ENCODE results near the gene WDR45B.

Gene WDR45B

GRCh38 chr17:82598256-82599119 lies 49.8 kb downstream of the WDR45B start:
- H3K27me3 ChIP-seq (ENCODE audit: control insufficient read depth in 1 of 2, insufficient read depth in 2 of 2, low read length in 2 of 2) = no peaks in the 10 kb centered on the region
- H3K27ac ChIP-seq (ENCODE audit: low read length) = no peak overlapping the region
- H3K4me3 ChIP-seq (ENCODE audit: low read length in 2 of 2) = no peak overlapping the region
- H3K4me1 ChIP-seq (ENCODE audit: control insufficient read depth, insufficient read depth, low read length) = peaks cover 6% of the 10 kb centered on the region
- no peak overlapping the region for H3K9ac ChIP-seq (ENCODE audit: low read length in 2 of 2)
- H3K36me3 ChIP-seq (ENCODE audit: control insufficient read depth in 2 of 2, insufficient read depth in 2 of 2, low read length in 2 of 2) = peaks cover 34 to 38% of the 10 kb centered on the region in 2 donors
- no peaks in the 10 kb centered on the region for H3K9me3 ChIP-seq (ENCODE audit: control insufficient read depth in 2 of 2, low read length in 2 of 2)

- peaks cover 19% of the 10 kb centered on the region for H3K4me1 ChIP-seq (ENCODE audit: control insufficient read depth, insufficient read depth, low read length)
- peaks cover 22 to 27% of the 10 kb centered on the region in 2 donors for H3K36me3 ChIP-seq (ENCODE audit: control insufficient read depth in 2 of 2, insufficient read depth in 2 of 2, low read length in 2 of 2)
- no peak overlapping the region for H3K27ac ChIP-seq (ENCODE audit: low read length)
- H3K4me3 ChIP-seq (ENCODE audit: low read length in 2 of 2) = no peak overlapping the region
- H3K27me3 ChIP-seq (ENCODE audit: control insufficient read depth in 1 of 2, insufficient read depth in 2 of 2, low read length in 2 of 2) = no peaks in the 10 kb centered on the region
- no peaks in the 10 kb centered on the region for H3K9me3 ChIP-seq (ENCODE audit: control insufficient read depth in 2 of 2, low read length in 2 of 2)
- no peak overlapping the region for H3K9ac ChIP-seq (ENCODE audit: low read length in 2 of 2)
These were observed 51.2 kb downstream of the WDR45B start for GRCh38 chr17:82596837-82597672.

- no peaks in the 10 kb centered on the region for H3K9me3 ChIP-seq (ENCODE audit: control insufficient read depth in 2 of 2, low read length in 2 of 2)
- no peak overlapping the region for H3K4me3 ChIP-seq (ENCODE audit: low read length in 2 of 2)
- H3K36me3 ChIP-seq (ENCODE audit: control insufficient read depth in 2 of 2, insufficient read depth in 2 of 2, low read length in 2 of 2) = peaks cover 15 to 19% of the 10 kb centered on the region in 2 donors
- no peaks in the 10 kb centered on the region for H3K27me3 ChIP-seq (ENCODE audit: control insufficient read depth in 1 of 2, insufficient read depth in 2 of 2, low read length in 2 of 2)
- H3K9ac ChIP-seq (ENCODE audit: low read length in 2 of 2) = no peak overlapping the region
- peaks cover 26% of the 10 kb centered on the region for H3K4me1 ChIP-seq (ENCODE audit: control insufficient read depth, insufficient read depth, low read length)
- H3K27ac ChIP-seq (ENCODE audit: low read length) = no peak overlapping the region
These were observed 51.9 kb downstream of the WDR45B start for GRCh38 chr17:82596296-82596695.

- no peaks in the 10 kb centered on the region for H3K27me3 ChIP-seq (ENCODE audit: control insufficient read depth in 1 of 2, insufficient read depth in 2 of 2, low read length in 2 of 2)
- H3K9ac ChIP-seq (ENCODE audit: low read length in 2 of 2) = no peak overlapping the region
- H3K9me3 ChIP-seq (ENCODE audit: control insufficient read depth in 2 of 2, low read length in 2 of 2) = no peaks in the 10 kb centered on the region
- H3K4me3 ChIP-seq (ENCODE audit: low read length in 2 of 2) = no peak overlapping the region
- H3K4me1 ChIP-seq (ENCODE audit: control insufficient read depth, insufficient read depth, low read length) = peaks cover 30% of the 10 kb centered on the region
- no peak overlapping the region for H3K27ac ChIP-seq (ENCODE audit: low read length)
- peaks cover 15 to 19% of the 10 kb centered on the region in 2 donors for H3K36me3 ChIP-seq (ENCODE audit: control insufficient read depth in 2 of 2, insufficient read depth in 2 of 2, low read length in 2 of 2)
These were observed 52.4 kb downstream of the WDR45B start for GRCh38 chr17:82595893-82596292.

GRCh38 chr17:82594571-82594970 lies 53.7 kb downstream of the WDR45B start:
- peaks cover 35% of the 10 kb centered on the region for H3K4me1 ChIP-seq (ENCODE audit: control insufficient read depth, insufficient read depth, low read length)
- H3K36me3 ChIP-seq (ENCODE audit: control insufficient read depth in 2 of 2, insufficient read depth in 2 of 2, low read length in 2 of 2) = peaks cover 11 to 15% of the 10 kb centered on the region in 2 donors
- no peak overlapping the region for H3K27ac ChIP-seq (ENCODE audit: low read length)
- no peaks in the 10 kb centered on the region for H3K9me3 ChIP-seq (ENCODE audit: control insufficient read depth in 2 of 2, low read length in 2 of 2)
- no peaks in the 10 kb centered on the region for H3K27me3 ChIP-seq (ENCODE audit: control insufficient read depth in 1 of 2, insufficient read depth in 2 of 2, low read length in 2 of 2)
- no peak overlapping the region for H3K4me3 ChIP-seq (ENCODE audit: low read length in 2 of 2)
- no peak overlapping the region for H3K9ac ChIP-seq (ENCODE audit: low read length in 2 of 2)

- Histone ChIP-seq H3K4me3 (ENCODE audit: low read length in 2 of 2) (peak overlapping the region; percentile 81 to 84), H3K9me3 (ENCODE audit: control insufficient read depth in 2 of 2, low read length in 2 of 2) (no peaks in the 10 kb centered on the region), H3K36me3 (ENCODE audit: control insufficient read depth in 2 of 2, insufficient read depth in 2 of 2, low read length in 2 of 2) (peaks cover 11 to 14% of the 10 kb centered on the region in 2 donors), H3K4me1 (ENCODE audit: control insufficient read depth, insufficient read depth, low read length) (peaks cover 35% of the 10 kb centered on the region), H3K9ac (ENCODE audit: low read length in 2 of 2) (peak overlapping the region; percentile 78 to 83), H3K27ac (ENCODE audit: low read length) (peak overlapping the region; percentile 83), H3K27me3 (ENCODE audit: control insufficient read depth in 1 of 2, insufficient read depth in 2 of 2, low read length in 2 of 2) (no peaks in the 10 kb centered on the region)
These were observed 54.6 kb downstream of the WDR45B start for GRCh38 chr17:82593590-82594087.

GRCh38 chr17:82592767-82593589 lies 55.3 kb downstream of the WDR45B start:
- peak overlapping the region; percentile 78 to 83 for H3K9ac ChIP-seq (ENCODE audit: low read length in 2 of 2)
- no peaks in the 10 kb centered on the region for H3K27me3 ChIP-seq (ENCODE audit: control insufficient read depth in 1 of 2, insufficient read depth in 2 of 2, low read length in 2 of 2)
- peaks cover 8 to 10% of the 10 kb centered on the region in 2 donors for H3K36me3 ChIP-seq (ENCODE audit: control insufficient read depth in 2 of 2, insufficient read depth in 2 of 2, low read length in 2 of 2)
- peak overlapping the region; percentile 81 to 84 for H3K4me3 ChIP-seq (ENCODE audit: low read length in 2 of 2)
- H3K9me3 ChIP-seq (ENCODE audit: control insufficient read depth in 2 of 2, low read length in 2 of 2) = no peaks in the 10 kb centered on the region
- peak overlapping the region; percentile 83 for H3K27ac ChIP-seq (ENCODE audit: low read length)
- H3K4me1 ChIP-seq (ENCODE audit: control insufficient read depth, insufficient read depth, low read length) = peaks cover 42% of the 10 kb centered on the region

- peaks cover 45% of the 10 kb centered on the region for H3K4me1 ChIP-seq (ENCODE audit: control insufficient read depth, insufficient read depth, low read length)
- peaks cover 12 to 16% of the 10 kb centered on the region in 2 donors for H3K36me3 ChIP-seq (ENCODE audit: control insufficient read depth in 2 of 2, insufficient read depth in 2 of 2, low read length in 2 of 2)
- no peaks in the 10 kb centered on the region for H3K9me3 ChIP-seq (ENCODE audit: control insufficient read depth in 2 of 2, low read length in 2 of 2)
- peak overlapping the region in 1 of 2 donors; percentile 81 for H3K4me3 ChIP-seq (ENCODE audit: low read length in 2 of 2)
- H3K27me3 ChIP-seq (ENCODE audit: control insufficient read depth in 1 of 2, insufficient read depth in 2 of 2, low read length in 2 of 2) = no peaks in the 10 kb centered on the region
- H3K9ac ChIP-seq (ENCODE audit: low read length in 2 of 2) = peak overlapping the region in 1 of 2 donors; percentile 42
- peak overlapping the region; percentile 83 for H3K27ac ChIP-seq (ENCODE audit: low read length)
These were observed 55.9 kb downstream of the WDR45B start for GRCh38 chr17:82592289-82592766.

- Histone ChIP-seq H3K27me3 (ENCODE audit: control insufficient read depth in 1 of 2, insufficient read depth in 2 of 2, low read length in 2 of 2) (no peaks in the 10 kb centered on the region), H3K36me3 (ENCODE audit: control insufficient read depth in 2 of 2, insufficient read depth in 2 of 2, low read length in 2 of 2) (peaks cover 14 to 19% of the 10 kb centered on the region in 2 donors), H3K4me1 (ENCODE audit: control insufficient read depth, insufficient read depth, low read length) (peaks cover 48% of the 10 kb centered on the region), H3K27ac (ENCODE audit: low read length) (peak overlapping the region; percentile 83), H3K9me3 (ENCODE audit: control insufficient read depth in 2 of 2, low read length in 2 of 2) (no peaks in the 10 kb centered on the region), H3K4me3 (ENCODE audit: low read length in 2 of 2) (no peak overlapping the region), H3K9ac (ENCODE audit: low read length in 2 of 2) (peak overlapping the region in 1 of 2 donors; percentile 42)
These were observed 57.2 kb downstream of the WDR45B start for GRCh38 chr17:82590881-82591539.
